Stimulated activated CD8-positive, alpha-beta memory T cell treated with anti-CD3 and anti-CD28 coated beads, Interleukin-4, amount 100 ng/mL, for 24 hours (primary cell): Measurements from ENCODE around the gene MOCS2.

ENCODE experiments used
- DNase-seq: peaks from one replicate; pipeline ENCODE4 v3.0.0-alpha.2; 2020; ENCODE audit warnings: low read depth

The MOCS2 gene

GRCh38 chr5:53095217-53095616, 14.3 kb downstream of the MOCS2 start:
- DNase-seq = no peak

GRCh38 chr5:53092242-53092641, 17.3 kb downstream of the MOCS2 start:
- DNase-seq = no peak

- DNase-seq = no peak
These were observed 18.3 kb downstream of the MOCS2 start for GRCh38 chr5:53091289-53091688.

GRCh38 chr5:53090229-53090628, 19.3 kb downstream of the MOCS2 start:
- no peak for DNase-seq

GRCh38 chr5:53089481-53089991, 20.0 kb downstream of the MOCS2 start:
- no peak for DNase-seq

- no peak for DNase-seq
These were observed 21.9 kb downstream of the MOCS2 start for GRCh38 chr5:53087621-53088121.

- no peak for DNase-seq
These were observed 22.4 kb downstream of the MOCS2 start for GRCh38 chr5:53087171-53087570.

- no peak for DNase-seq
These were observed 24.9 kb downstream of the MOCS2 start for GRCh38 chr5:53084546-53085255.

- no peak for DNase-seq
These were observed 25.6 kb downstream of the MOCS2 start for GRCh38 chr5:53083927-53084326.

- no peak for DNase-seq
These were observed 29.3 kb downstream of the MOCS2 start for GRCh38 chr5:53080271-53080670.

GRCh38 chr5:53076014-53076583, 33.5 kb downstream of the MOCS2 start:
- DNase-seq = no peak

GRCh38 chr5:53073348-53073747, 36.2 kb downstream of the MOCS2 start:
- DNase-seq = no peak

- no peak for DNase-seq
These were observed 37.8 kb downstream of the MOCS2 start for GRCh38 chr5:53071738-53072137.

GRCh38 chr5:53071298-53071697, 38.3 kb downstream of the MOCS2 start:
- DNase-seq = no peak

- DNase-seq = peak; percentile 28
These were observed 39.9 kb downstream of the MOCS2 start for GRCh38 chr5:53069626-53070025.

- no peak for DNase-seq
These were observed 41.2 kb downstream of the MOCS2 start for GRCh38 chr5:53068291-53068836.

GRCh38 chr5:53067641-53068040, 41.9 kb downstream of the MOCS2 start:
- DNase-seq = no peak

GRCh38 chr5:53066088-53066487, 43.5 kb downstream of the MOCS2 start:
- no peak for DNase-seq

- DNase-seq = no peak
These were observed 45.8 kb downstream of the MOCS2 start for GRCh38 chr5:53063791-53064190.

- no peak for DNase-seq
These were observed 46.4 kb downstream of the MOCS2 start for GRCh38 chr5:53063176-53063575.

- no peak for DNase-seq
These were observed 50.3 kb downstream of the MOCS2 start for GRCh38 chr5:53059281-53059680.

- DNase-seq = no peak
These were observed 54.2 kb downstream of the MOCS2 start for GRCh38 chr5:53055365-53055764.

- no peak for DNase-seq
These were observed 56.2 kb downstream of the MOCS2 start for GRCh38 chr5:53053364-53053763.
